UCSD-AML1 (cell line): ENCODE results near the gene NPPB.
"Not testable (repeated sequence)": the region's sequence is repeated elsewhere in the genome, so short reads cannot be mapped to it uniquely, and the experiment has no call there.

ENCODE experiments used
- DNase-seq: peaks from one replicate; lab custom pipeline; 2025; ENCODE audit not compliant: unreplicated experiment; lab: John Stamatoyannopoulos, UW

NPPB gene

GRCh38 chr1:11858613-11858967 lies at the start of gene NPPB:
NPPB (minus strand) TSS chr1:11858945; CDS start chr1:11858833, 112 bp downstream.
- DNase-seq, result no peak

- peak; percentile 83 for DNase-seq
These were observed 49.4 kb upstream of the NPPB start for GRCh38 chr1:11908095-11908675.

- DNase-seq, result peak; percentile 89
These were observed 48.7 kb upstream of the NPPB start for GRCh38 chr1:11907275-11908094.

GRCh38 chr1:11906870-11907269 lies 48.1 kb upstream of the NPPB start:
- no peak for DNase-seq

GRCh38 chr1:11904978-11905377 lies 46.2 kb upstream of the NPPB start:
- no peak for DNase-seq

GRCh38 chr1:11904156-11904555 lies 45.4 kb upstream of the NPPB start:
- DNase-seq, result not testable (repeated sequence)

- DNase-seq, result no peak
These were observed 44.5 kb upstream of the NPPB start for GRCh38 chr1:11903210-11903609.

GRCh38 chr1:11901446-11901845 lies 42.7 kb upstream of the NPPB start:
- not testable (repeated sequence) for DNase-seq

- DNase-seq, result no peak
These were observed 40.2 kb upstream of the NPPB start for GRCh38 chr1:11898831-11899467.

- DNase-seq, result no peak
These were observed 39.5 kb upstream of the NPPB start for GRCh38 chr1:11898086-11898785.

- not testable (repeated sequence) for DNase-seq
These were observed 35.8 kb upstream of the NPPB start for GRCh38 chr1:11894501-11894900.

GRCh38 chr1:11893907-11894251 lies 35.1 kb upstream of the NPPB start:
- DNase-seq, result peak; percentile 50

- no peak for DNase-seq
These were observed 32.9 kb upstream of the NPPB start for GRCh38 chr1:11891433-11892186.

- no peak for DNase-seq
These were observed 30.1 kb upstream of the NPPB start for GRCh38 chr1:11888877-11889208.

GRCh38 chr1:11888206-11888876 lies 29.6 kb upstream of the NPPB start:
- DNase-seq, result no peak

GRCh38 chr1:11887666-11888007 lies 28.9 kb upstream of the NPPB start:
- DNase-seq, result no peak

GRCh38 chr1:11886986-11887665 lies 28.4 kb upstream of the NPPB start:
- DNase-seq, result no peak

GRCh38 chr1:11885916-11886315 lies 27.2 kb upstream of the NPPB start:
- DNase-seq, result no peak

GRCh38 chr1:11882814-11883538 lies 24.2 kb upstream of the NPPB start:
- DNase-seq, result peak; percentile 54
